ENCODE results near the gene ADAMTS7.
"Not testable (repeated sequence)": the region's sequence is repeated elsewhere in the genome, so short reads cannot be mapped to it uniquely, and the experiment has no call there.

ADAMTS7 gene

DNA sequence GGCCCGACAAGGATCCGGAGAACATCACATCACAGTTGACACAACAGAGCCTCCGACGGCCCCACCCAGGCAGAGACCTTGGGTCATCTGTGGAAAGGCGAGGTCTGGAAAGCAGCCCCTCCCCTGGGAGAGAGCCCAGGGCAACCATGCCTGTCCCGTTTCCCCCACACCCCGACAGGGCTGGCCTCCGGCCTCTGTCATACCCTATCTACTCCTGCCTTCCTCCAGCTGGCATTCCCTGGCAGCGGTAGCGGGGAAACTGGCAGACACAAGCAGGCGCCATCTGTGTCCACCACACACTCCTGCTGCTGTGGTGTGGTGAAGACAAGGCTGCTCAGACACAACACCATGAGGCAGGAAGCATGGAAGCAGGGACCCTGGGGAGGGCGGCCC lies 33.3 kb downstream of the ADAMTS7 start:
- DNase-seq = not testable (repeated sequence)

DNA sequence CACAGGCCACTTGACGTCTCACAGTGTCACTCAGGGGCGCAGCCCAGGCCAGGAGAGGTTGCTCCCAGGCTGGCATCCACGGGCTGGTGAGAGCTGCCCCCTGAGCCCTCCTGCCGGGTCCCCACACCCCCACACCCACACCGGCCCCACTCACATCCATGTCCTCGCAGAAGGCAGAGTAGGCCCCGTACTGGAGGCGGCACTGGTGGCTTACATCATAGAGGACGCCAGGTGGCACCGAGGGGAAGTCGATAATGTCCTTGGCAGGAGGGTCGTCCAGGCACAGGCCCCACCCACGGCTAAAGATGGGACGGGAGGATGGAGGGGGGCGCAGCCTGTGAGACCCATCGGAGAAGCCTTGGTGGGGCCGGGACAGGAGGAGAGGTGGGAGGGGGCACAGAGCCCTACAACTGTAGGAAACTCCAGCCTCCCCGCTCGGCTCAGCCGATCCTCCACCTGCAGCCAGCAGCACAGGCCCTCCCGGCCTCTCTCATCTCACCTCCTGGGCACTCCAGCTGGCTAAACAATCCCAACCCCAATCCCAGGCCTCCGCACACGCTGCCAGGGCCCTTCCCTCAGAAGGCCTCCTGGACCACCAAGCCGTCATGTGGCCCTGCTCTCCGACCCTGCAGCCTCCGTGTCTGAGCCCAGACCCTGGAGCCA lies 33.8 kb downstream of the ADAMTS7 start:
- DNase-seq = not testable (repeated sequence)

DNA sequence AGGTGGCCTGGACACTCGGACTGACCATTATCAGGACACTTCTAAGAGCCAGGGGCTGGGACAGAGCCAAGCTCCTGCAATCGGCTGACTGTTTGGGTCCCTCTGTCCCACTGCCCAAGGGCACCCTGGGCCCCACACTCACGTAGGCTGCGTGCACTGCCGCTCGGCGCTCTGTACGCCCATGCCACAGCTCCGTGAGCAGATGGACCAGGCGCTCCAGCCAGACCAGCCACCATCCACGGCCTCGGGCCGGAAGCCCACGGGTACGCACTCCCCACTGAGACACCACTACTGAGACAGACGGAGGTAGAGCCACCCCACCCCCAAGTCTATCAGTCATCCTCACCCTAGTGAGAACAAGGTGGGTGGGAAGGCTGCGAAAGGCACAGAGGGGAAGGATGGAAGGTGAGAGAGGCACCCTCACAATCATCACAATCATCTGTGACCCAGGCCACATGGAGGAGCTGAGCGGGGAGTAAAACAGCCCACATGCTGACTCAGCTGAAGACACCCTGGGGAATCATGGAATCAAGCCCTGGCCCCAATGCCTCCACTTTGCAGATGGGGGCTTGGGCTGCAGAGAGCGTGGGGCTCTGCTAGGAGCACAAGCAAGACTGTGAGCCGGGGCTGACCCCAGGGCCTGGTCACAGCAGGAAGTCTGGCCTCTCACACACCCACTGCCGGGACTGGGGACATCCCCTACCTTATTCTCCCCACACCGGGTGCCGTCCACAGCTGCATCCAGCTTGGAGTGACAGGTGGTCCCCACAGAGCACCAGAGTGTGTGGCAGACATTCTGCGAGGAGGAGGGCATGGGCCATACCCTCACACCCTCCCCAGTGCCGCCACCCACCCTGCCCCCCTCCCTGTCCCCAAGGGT lies 35.0 kb downstream of the ADAMTS7 start:
- not testable (repeated sequence) for DNase-seq

DNA sequence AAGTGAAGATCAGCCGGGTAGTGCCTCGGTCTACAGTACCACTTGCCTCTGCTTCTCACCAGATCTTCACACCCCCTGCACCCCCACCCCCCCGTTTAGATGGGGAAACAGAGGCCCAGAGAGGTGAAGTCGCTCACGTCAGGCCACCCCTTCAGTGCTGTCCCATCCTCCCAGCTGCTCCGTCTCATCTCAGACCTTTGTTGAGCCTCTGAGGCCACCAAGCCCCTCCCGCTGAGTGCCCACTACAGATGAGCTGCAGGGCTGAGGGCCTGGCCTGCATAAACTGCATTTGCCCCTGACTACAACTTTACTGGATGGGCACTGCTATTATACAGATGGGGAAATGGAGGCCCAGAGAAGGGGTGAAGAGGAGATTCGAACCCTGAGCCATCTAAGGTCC lies 35.8 kb downstream of the ADAMTS7 start:
- DNase-seq = no peak

DNA sequence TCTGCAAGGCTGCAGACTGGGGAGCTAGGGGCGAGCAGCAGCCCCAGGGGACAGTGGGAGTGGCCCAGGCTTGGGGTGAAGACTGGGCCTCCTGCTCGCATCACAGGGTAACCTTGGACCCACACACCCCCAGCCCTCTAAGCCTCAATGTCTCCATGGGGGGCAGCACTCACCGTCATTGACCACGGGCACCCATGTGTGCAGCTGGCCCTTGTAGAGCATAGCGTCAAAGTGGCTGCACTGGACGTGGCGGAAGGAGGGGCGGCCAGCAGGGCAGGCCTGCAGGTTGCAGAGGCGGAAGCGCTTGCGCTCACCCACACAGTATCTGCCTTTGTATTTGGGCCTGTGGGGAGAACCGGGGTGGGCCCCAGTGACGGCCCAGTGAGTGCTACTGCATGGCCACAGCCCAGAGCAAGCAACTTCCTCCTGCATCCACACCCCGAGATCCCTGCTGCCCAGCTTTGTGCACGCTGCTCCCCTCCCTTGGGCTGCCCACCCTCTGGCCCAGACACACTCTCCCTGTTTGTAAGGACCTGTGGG lies 36.7 kb downstream of the ADAMTS7 start:
- DNase-seq = not testable (repeated sequence)

DNA sequence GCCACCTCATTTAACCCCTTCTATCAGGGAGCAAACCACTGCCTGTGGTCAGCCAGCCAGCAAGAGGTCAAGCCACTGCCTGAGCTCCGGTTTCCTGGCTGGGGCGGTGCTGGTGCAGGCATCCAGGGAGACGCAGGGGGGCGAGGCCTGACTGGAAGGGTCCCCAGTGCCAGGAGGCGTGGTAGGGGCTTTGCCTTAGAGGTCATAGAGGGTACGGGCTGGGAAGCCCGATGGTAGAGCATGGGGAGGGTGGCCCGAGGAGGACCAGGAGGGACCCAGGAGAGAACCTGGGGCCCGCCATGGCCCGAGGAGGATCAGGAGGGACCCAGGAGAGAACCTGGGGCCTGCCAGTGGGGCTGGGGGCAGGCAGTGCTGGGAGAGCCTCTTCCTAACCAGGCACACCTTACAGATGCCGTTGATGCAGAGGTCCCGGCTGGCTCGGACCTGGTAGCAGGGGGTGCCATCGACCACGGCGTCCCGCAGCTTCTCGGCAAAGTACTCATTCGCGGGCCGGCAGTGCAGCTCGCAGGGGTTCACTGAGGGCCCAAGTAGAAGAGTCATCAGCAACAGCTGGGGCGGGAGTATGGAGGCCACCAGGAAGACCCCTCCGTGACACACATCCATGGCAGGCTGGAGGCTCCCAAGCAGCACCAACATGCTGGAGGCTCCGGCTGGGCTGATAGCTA lies 37.4 kb downstream of the ADAMTS7 start:
- not testable (repeated sequence) for DNase-seq

DNA sequence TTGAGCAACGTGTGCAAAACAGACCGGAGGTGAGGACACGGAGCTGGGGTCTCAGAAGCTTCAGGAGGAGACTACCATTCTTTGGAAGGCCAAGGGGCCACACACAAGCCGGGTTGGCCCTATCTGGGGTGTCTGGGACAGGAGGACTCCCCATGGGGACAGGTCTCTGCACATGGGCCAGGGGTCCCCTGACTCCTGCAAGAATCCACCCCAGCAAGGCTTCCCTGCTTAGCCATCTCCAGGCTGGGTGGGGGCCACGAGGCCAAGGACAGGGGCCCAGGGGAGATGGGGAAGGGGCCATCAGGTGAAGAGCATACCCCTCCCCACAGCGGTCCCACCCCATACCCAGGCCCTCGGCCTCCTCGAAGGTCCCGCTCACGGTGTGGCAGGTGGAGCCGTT lies 38.5 kb downstream of the ADAMTS7 start:
- no peak for DNase-seq

DNA sequence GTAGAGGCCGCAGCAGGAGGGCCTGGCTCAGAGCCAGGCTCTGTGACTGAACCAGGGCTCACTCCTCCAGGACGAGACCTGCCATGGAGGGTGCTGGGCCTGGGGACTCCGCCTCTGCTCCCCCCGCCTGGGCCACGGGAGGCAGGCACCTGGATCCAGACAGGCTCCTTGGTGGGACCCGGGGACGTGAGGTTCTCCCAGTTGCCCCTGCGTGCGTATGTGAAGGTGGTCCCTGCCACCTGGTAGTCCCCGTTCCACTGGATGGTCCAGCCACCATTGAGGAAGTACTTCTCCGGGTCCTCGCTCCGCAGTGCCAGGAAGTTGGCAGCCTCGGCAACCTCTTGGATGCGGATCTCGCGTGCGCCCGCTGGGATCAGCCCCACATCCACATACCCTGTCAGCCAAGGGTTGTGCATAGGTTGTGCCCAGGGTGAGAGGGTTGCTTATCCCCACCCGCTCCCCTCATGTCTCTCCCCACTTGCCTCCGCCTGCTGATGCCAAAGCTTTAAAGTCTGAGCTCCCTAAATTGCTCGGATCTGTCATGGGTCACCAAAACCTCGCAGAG lies 39.7 kb downstream of the ADAMTS7 start:
- not testable (repeated sequence) for DNase-seq

DNA sequence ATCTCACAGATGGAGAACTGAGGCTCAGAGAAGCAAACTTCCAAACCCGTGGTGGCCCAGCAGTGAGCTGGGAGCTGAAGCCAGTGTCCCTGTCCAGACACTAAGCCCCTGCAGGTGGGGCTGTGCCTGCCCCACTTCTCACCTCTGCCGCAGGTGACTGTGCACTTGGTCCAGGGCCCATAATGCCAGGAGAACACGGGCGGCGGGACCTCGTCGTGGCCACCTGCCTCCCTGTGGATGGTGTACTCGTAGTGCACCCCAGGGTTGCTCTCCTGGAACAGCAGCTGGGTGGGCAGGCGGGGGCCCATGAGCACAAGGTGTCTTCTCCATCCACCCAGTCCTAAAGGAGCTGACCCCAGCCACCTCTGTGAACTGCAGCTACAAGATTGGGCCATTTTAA lies 40.2 kb downstream of the ADAMTS7 start:
- not testable (repeated sequence) for DNase-seq

DNA sequence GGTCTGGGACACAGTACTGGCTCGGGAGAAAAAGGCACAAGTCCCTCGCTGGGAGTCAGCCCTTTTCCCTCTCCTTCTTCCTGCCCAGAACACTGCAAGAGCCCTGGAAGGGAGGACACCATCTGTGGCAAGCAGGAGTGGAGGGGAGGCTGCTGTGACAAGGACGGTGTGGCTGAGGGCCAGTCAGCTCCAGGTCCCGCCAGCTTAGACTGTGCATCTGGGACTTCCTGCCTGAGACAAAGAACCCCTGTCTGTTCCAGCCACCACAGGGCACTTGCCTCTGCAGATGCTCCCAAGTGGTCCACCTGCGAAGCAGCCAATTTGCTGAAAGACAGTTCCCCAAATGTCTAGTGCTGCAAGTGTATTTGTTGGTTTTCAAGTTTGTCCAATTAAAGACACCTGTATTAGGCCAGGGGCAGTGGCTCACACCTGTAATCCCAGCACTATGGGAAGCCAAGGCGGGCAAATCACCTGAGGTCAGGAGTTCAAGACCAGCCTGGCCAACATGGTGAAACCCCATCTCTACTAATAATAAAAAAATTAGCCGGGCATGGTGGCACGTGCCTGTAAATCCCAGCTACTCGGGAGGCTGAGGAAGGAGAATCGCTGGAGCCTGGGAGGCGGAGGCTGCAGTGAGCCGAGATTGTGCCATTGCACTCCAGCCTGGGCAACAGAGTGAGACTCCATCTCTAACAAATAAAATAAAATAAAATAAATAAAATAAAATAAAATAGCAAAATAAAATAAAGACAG lies 41.6 kb downstream of the ADAMTS7 start:
- DNase-seq = not testable (repeated sequence)

DNA sequence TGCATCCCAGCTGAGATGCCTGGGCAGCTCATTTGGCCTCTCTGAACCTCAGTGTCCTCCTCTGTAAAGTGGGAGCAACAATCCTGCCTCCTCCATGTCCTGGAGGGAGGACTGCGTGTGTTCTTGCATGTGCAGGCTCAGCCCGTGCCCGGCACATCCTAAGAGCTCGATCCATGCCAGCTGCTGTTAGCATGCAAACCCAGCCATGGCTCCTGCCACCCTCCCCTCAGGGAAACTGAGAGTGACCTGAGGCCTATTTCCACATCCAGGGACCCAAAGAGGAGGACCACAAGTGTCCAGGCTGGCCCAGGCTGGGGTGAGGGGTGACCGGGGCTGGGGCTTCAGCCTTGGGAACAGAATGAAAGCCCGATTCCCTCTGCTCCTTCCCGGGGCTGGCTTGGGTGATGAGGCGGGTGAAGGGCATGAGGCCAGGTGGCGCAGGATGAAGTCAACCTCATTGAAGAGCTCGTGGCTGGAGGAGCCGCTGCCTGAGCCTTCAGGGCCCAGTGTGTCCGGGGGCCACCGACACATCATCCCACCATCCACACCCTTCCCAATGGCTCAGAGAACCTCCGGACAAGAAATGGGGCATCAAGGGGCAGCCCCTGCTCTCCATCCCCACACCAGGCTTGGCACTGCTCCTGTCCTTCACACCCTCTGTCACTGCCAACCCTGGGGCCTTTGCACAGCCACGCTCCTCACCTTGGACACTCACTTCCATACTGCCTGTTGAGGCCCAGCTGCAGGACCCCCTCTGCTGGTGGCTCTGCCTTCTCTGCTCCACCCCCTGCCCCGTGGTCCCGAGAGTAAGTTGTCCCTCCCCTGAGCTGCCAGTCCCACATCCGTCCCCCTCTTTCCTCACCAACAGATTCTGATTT lies 42.5 kb downstream of the ADAMTS7 start:
- DNase-seq = no peak

DNA sequence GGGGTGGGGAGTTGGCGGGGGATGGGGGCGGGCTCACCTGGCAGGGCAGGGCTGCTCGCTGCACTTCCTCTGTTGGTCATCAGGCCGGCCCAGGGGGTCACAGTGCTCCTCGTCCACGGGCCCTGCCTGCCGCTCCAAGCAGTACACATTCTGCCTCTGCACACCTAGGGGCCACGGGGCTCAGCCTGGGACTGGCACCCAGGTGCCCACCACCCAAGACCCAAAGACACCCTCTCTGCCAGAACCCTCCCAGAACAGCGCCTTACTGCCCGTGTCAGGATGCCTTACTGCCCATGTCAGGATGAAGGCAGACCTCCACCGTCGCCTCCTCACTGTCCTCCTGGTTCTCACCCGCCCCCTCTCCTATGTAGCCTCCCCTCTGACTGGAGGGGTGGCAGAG lies 43.2 kb downstream of the ADAMTS7 start:
- no peak for DNase-seq

DNA sequence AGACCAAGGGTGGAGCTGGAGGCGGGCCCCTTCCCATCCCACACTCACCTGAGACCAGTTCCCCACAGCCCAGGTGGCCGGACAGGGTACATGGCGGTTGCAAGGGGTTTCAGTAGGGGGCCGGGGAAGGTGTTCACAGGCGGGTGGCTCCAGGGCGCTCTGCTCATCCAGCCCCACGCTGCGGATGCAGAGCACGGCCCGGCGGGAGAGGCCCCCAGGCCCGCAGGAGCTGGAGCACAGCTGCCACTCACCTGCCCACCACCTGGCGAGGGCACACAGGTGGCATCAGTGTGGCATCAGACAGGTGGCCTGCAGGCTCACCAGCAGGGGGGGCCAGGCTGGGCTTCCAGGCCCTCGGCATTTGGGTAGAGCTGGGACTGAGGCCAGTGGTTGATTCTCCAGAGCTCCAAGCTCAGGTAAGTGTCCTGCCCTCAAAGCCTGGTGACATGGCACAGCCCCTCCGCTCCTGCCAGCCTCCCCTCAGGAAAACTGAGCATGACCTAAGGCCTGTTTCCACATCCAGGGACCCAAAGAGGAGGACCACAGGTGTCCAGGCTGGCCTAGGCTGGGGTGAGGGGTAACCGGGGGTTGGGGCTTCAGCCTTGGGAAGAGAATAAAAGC lies 43.8 kb downstream of the ADAMTS7 start:
- no peak for DNase-seq

DNA sequence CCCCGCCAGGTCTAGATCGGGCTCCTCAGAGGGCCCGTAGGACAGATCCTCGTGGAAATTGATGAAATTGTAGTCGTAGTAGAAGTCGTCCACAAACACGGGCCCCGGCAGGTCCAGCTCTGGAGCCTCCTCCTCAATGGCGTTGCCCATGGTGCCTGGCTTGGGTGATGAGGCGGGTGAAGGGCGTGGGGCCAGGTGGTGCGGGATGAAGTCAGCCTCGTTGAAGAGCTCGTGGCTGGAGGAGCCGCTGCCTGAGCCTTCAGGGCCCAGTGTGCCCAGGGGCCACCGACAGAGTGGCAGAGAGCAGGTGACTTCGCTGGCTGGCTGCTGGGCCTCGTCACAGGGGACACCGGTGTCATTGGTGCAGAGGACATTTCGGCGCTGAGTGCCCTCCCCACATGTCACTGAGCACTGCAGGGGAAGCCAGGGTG lies 44.6 kb downstream of the ADAMTS7 start:
- DNase-seq = not testable (repeated sequence)

DNA sequence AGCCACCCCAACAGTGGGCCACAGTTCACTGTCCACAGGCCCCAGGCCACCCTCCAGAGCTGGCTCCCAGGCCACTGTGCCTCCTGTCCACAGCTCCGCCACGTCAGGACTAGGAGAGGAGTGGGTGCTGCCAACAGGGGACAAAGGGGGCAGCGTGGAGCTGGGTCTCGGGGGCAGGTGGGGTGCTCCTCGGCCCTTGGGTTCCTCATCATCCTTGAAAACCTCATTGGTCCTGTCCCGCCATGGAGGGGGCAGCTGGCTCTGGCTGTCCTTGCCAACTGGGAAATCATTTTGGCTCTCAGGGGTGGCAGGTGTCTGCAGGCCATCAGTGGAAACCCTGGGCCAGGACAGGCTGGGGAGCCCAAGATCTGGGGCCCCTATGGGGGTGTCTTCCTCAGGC lies 45.2 kb downstream of the ADAMTS7 start:
- no peak for DNase-seq

DNA sequence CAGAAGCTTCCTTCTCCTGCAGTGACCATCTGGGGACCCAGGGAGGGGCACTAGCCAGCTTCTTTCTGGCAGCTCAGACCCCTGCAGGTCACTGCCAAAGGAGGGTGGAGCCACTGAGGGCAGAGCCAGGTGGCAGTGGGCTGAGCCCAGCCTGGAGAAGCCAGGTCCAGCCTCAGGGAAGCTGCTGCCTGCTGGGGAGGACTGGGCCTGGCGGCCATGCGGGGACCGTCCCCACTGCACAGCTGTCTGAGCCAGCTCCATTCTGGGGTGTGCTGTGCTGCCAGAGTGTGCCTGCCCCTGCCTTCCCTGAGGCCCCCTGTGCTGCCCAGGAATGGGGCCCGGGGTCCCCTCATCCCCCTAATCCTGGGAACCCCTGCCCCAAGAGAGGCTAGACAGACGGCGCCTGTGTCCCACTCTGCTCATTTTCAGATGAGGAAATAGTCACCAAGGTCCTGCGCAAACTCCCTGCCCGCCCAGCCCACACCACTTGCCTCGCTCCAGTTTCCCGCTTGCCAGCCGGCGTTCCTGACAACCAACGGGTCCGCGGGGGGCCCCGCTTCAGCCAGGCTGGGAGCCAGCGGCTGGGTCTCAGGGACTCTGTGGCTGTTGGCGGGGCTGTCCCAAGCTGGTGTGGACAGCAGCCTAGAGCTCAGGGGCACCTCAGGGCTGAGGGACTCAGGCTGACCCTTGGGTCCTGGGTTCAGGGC lies 46.0 kb downstream of the ADAMTS7 start:
- DNase-seq = not testable (repeated sequence)

DNA sequence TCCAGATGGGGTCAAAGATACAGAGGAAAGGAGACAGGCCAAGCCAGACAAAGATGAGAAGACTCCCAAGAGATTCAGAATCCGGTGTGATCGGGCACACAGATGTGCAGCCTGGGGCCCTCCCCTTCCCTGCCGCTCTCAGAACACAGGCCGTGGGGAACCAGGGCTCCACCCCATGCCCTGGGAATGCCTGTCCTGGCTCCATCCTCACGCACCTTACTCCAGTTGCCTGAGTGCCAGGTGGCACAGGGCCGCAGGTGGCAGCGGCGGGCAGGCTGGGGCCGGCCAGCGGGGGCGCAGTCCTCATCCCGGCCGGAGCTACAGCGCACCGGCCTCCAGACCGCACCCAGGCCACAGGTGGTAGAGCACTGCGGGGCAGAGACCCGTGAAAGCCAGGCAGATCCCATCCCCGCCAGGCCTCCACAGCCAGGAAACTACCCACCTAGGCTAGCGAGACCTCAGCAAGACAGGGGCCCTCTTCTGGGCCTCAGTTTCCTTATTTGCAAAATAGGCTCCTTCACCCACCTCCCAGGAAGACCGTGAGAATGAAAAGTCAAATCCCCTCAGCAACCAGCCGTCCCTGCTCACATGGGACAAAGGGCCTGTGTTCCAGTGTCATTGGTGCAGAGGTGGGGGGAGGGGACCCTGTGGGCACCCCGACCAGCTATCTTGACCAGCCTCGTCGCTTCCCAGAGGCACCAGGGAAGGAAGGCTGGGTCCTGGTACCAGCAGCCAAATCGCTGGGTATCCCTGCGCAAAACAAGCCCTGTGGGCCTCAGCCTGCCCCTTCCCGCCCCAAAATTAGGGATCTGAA lies 46.7 kb downstream of the ADAMTS7 start:
- not testable (repeated sequence) for DNase-seq

DNA sequence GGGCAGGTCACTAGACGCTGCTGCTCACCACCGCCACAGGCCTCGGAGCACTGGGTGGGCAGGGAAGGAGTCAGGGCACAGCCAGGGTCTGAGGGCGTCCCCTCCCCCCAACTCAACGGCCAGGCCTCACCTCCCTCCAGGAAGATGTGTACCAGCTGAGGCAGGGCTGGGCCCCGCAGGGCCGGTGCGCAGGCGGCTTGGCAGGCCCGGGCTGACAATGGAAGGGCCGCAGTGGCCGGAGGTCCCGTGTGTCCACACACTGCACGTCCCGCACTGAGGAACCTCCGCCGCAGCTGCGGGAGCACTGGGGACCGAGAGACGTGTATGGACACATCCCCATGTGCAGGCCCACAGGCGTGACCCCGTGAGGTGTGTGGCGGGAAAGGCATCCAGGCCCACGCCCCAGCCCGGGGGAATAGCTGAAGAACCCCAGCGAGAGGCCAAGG lies 47.4 kb downstream of the ADAMTS7 start:
- DNase-seq = no peak

Measured in DMS153 (cell line).